ENCODE data around the gene SLC2A8.

DNA sequence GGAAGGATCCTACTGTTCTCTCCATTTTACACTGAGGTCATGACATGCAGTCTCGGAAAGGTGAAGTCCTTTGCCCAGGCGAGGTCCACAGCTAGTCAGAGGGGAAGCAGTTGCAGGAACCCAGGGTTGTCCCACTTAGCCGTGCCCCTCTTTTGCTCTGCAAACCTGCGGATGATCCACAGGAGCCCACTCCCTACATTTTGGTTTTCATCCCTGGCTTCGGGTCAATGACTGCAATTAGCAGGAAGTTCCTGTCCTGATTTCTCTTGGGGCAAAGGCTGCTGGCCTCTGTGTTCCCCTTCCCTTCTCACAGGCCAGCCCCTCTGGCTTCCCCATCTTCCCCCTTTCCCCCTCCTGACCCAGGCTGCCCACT, 1.3 kb downstream of the SLC2A8 start:
- TF ChIP-seq EZH2 (IDR thresholded peaks at IDR 0.05; ENCODE audit: borderline replicate concordance, low read length) = no peak
- TF ChIP-seq, protein P1, sequence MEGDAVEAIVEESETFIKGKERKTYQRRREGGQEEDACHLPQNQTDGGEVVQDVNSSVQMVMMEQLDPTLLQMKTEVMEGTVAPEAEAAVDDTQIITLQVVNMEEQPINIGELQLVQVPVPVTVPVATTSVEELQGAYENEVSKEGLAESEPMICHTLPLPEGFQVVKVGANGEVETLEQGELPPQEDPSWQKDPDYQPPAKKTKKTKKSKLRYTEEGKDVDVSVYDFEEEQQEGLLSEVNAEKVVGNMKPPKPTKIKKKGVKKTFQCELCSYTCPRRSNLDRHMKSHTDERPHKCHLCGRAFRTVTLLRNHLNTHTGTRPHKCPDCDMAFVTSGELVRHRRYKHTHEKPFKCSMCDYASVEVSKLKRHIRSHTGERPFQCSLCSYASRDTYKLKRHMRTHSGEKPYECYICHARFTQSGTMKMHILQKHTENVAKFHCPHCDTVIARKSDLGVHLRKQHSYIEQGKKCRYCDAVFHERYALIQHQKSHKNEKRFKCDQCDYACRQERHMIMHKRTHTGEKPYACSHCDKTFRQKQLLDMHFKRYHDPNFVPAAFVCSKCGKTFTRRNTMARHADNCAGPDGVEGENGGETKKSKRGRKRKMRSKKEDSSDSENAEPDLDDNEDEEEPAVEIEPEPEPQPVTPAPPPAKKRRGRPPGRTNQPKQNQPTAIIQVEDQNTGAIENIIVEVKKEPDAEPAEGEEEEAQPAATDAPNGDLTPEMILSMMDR (IDR thresholded peaks at IDR 0.05; ENCODE audit: low read length) = no peak
